Kidney tubule cell (primary cell): ENCODE measurements around the gene IKZF2.

ENCODE experiments used
- DNase-seq: peaks from one replicate; pipeline ENCODE4 v3.0.0-alpha.2; 2018; ENCODE audit warnings: low spot score

The IKZF2 gene

GRCh38 chr2:213101109-213101508, 50.3 kb downstream of the IKZF2 start:
- no peak for DNase-seq

DNA sequence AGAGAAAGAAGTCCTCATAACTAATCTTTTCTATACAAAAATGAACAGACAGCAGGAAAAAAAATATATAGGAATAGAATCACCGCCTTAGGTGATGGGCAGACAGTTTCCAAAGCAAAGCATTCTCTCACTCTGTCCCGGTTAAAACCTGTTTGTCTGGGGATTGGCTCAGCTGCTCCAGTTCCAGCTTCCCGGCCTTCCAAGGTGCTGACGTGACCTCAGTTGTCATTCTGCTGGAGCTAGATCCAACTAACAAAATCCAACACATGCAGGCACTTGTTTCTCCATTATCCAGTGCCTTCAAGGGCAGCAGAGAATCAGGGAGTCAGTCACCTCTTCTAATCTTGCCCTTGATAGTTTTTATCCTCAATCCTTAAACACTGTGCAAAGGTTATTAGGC, 52.8 kb downstream of the IKZF2 start:
- no peak for DNase-seq

DNA sequence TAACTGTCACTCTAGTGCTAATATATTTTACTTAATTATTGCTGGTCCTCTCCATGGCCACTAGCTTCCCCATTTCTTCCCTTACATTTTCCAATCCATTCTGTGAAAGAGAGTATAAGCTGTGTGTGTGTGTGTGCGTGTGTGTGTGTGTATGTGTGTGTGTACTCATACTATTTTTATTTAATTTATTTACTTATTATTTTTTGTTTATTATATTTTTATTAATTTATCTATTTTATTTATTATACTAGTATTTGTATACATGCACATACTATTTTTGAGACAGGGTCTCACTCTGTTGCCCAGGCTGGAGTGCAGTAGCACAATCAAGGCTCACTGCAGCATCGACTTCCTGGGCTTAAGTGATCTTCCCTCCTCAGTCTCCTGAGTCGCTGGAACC, 59.6 kb downstream of the IKZF2 start:
- no peak for DNase-seq

DNA sequence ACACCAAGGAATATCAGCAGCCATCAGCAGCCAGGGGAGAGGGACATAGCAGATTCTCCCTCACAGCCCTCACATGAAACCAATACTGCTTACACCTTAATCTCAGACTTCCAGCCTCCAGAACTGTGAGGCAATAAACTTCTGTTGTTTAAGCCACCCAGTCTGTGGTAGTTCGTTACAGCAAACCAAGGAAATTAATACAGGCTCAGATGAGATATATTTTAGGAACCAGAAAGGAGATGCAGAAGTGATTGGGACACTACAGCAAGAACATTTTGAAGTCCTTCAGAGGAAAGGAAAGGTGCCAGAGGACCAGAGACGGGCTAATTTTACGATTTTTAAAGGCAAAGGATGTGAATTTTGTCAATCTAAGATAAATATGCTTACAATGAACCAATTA, 60.6 kb downstream of the IKZF2 start:
- DNase-seq, result no peak

DNA sequence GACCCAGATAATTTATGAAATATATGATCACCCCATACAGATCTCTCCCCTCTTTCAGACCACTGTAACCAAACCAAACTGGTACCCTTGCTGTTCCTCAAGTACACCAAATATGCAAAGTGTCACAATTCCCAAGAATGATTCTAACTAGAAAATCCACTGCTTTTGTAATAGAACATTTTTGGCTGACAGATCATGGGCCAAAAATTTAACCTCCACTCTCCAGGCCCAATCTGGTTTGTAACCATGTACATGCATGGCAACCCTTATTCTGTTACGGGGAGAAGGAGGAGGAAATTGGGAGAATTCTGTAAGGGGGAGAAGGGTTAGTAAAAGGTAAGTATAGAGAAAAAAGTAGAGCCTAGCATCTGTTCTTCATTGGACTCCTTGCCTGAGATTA, 62.0 kb downstream of the IKZF2 start:
- DNase-seq, result no peak

GRCh38 chr2:213087040-213087439, 64.4 kb downstream of the IKZF2 start:
- DNase-seq, result no peak

DNA sequence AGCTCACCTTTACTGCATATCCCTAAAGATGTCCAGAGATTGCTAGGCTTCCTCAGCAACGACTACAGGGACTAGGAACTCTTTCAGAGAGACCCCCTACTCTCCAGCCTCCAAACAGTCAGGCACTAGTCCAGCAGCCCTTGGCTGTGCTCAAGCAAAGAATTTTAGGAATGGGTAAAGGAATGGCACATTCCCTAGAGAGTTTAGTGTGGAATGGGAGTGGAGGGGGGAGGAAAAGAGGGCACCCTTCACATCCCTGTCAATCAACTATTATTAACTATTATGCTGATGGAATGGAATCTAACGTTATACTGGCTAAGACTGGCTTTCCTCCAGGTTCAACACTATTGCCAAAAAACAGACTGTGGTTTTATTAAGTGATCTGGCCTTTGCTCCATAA, 64.8 kb downstream of the IKZF2 start:
- peak; percentile 13 for DNase-seq

- DNase-seq, result peak; percentile 29
Measured at GRCh38 chr2:213086050-213086449, 65.4 kb downstream of the IKZF2 start.

DNA sequence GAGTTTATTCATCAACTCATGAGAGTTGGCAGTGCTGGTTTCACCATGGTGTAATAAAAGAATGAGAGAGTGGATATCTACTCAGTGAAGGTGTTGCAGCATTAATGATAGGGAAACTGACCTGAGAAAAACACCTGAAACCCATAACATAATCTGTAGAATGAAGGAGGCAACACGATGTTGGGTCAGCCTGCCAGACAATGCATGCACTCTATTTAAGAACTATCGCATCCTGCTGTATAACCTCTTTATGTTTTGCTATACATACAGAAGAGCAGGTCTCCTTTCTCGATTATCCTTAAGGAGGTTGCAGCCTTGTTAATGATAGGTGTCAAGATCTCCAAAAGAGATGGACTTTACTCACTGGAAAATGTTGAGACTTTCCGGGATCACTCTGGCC, 65.9 kb downstream of the IKZF2 start:
- no peak for DNase-seq

DNA sequence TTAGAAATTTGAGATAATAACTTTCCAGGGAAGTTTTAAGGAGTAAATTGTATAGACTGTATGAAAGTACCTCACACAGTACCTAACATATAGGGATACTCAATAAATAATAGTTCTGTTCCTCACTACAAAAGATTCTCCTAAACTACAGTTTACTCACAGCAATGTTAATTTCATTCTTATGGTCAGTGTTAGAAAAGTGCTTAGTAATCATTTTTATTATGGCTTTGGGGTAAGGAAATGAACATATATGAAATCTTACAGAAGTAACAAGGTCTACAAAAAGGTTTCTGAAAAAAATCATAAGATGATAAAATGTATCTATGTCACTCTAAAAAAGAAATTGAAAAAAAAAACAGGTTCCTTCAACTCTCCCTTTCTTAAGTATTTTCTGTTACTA, 67.2 kb downstream of the IKZF2 start:
- no peak for DNase-seq

GRCh38 chr2:213080969-213081617, 70.3 kb downstream of the IKZF2 start:
- DNase-seq, result no peak

- no peak for DNase-seq
Measured at GRCh38 chr2:213079756-213080155, 71.7 kb downstream of the IKZF2 start.

- no peak for DNase-seq
Measured at GRCh38 chr2:213078686-213079085, 72.7 kb downstream of the IKZF2 start.

- no peak for DNase-seq
Measured at GRCh38 chr2:213069531-213069930, 81.9 kb downstream of the IKZF2 start.

GRCh38 chr2:213068676-213069359, 82.6 kb downstream of the IKZF2 start:
- DNase-seq, result no peak

DNA sequence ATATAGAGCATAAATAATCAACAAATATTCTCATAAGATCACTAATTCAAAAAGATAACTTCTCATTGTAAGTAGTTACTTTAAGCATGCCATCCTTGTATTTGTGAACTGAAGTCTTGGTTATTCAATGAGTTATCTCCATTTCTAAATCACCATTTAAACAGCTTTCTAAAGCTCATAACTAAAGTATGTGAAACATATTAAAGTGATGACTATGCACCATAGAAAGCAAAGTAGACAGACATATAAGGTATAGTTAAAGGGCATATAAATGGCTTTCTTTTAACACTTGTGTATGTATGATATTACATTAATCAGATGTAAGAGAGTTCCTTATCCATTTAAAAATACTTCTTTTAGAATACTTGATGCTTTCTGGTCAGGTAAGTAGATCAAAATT, 83.5 kb downstream of the IKZF2 start:
- no peak for DNase-seq

DNA sequence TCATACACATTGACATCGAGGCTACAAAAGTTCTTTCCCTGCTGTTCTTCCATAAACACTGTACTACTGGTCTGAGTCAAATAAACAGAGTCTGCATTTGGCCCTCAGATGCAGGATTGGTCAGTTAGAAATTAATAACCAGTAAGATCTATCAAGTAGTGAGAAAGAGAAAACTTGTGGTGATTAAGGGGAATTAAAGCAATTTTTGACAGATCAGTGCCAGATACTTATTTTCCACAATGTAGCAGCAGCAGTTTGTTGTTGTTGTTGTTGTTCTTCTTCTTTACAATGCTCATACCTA, 85.0 kb downstream of the IKZF2 start:
- DNase-seq, result no peak

GRCh38 chr2:213065583-213066442, 85.6 kb downstream of the IKZF2 start:
- DNase-seq, result peak; percentile 20

DNA sequence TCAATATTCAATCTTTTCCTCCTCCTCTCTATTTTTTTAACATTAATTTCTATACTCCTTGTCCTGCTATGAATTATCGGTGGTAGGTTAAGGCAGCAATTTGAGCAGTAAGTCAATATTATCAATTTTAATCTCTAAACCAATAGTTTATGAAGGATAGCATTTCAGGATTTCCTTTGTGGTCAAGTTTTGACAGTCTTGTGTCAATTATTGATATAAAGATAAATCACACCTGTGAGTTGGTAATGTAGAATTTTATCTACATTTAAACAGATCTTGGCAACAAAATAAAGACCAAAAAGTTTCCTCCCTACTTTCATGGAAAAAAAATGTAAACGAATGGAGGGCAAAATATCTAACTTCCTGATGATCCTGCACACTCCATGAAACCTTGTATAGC, 87.3 kb downstream of the IKZF2 start:
- no peak for DNase-seq

DNA sequence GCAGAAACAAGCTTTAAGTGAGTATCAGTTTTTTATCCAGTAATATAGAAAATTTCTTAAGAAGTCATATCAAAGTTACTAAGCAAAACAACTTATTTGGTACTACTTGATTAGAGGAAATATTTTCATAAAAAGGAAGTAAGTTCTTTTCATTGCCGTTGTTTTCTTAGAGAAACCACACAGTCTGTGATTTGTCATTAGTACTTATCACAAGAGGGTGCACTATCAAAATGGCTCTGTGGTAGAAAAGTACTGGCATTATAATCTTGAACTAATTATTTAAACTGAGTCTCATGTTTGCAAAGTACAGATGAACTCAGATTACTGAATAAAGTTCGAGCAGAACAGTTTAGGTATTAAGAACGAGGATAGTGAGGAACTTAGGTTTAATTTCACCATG, 93.4 kb downstream of the IKZF2 start:
- no peak for DNase-seq

GRCh38 chr2:213046431-213046830, 105.0 kb downstream of the IKZF2 start:
- no peak for DNase-seq

- no peak for DNase-seq
Measured at GRCh38 chr2:213043566-213043965, 107.8 kb downstream of the IKZF2 start.

DNA sequence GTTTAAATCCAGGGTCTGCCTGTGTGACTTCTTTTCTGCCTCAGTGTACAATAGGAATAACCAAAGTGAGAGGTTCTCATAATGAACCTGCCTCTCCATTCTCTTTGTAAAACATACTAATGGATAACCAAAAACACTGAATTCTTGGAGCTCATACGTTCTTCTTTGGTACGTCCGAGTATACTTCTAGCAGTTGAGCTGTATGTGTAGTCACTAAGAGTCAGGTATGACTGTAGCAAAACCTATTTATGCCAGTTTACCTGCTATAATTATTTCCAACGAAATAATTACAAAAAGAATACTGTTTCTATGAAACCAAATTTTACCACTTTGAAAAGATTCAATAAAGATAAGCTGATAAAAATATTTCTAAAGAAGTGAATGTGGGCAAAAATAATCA, 109.2 kb downstream of the IKZF2 start:
- DNase-seq, result no peak
